ENCODE measurements around the gene TSPEAR. TPM values are rescaled to one million over a fixed set of nuclear protein-coding genes. Genes with fewer than 3 reads are reported as not detected.

TSPEAR gene
- total RNA-seq, 1 experiment from 2014 or later = not detected

DNA sequence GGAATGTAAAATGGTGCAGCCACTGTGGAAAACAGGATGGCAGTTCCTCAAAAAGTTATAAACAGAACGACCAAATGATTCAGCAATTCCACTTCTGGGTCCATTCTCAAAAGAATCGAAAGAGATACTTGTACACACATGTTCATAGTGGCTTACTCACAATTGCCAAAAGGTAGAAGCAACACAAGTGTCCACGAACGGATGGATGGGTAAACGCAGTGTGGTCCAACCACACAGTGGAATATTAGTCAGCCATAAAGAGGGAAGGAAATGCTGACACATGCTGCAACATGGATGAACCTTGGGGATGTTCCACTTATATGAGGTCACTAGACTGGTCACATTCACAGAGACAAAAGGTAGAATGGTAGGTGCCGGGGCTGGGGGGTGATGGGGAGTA lies 176.7 kb downstream of the TSPEAR start:
- no peaks in the 10 kb centered on the region for H3K4me1 Mint-ChIP-seq (ENCODE audit: low read depth, unreplicated experiment)
- no peak overlapping the region for H3K27ac Mint-ChIP-seq (ENCODE audit: unreplicated experiment)
- H3K36me3 Mint-ChIP-seq (ENCODE audit: insufficient read depth, unreplicated experiment) = no peaks in the 10 kb centered on the region
- TF ChIP-seq, protein P1, sequence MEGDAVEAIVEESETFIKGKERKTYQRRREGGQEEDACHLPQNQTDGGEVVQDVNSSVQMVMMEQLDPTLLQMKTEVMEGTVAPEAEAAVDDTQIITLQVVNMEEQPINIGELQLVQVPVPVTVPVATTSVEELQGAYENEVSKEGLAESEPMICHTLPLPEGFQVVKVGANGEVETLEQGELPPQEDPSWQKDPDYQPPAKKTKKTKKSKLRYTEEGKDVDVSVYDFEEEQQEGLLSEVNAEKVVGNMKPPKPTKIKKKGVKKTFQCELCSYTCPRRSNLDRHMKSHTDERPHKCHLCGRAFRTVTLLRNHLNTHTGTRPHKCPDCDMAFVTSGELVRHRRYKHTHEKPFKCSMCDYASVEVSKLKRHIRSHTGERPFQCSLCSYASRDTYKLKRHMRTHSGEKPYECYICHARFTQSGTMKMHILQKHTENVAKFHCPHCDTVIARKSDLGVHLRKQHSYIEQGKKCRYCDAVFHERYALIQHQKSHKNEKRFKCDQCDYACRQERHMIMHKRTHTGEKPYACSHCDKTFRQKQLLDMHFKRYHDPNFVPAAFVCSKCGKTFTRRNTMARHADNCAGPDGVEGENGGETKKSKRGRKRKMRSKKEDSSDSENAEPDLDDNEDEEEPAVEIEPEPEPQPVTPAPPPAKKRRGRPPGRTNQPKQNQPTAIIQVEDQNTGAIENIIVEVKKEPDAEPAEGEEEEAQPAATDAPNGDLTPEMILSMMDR (IDR thresholded peaks at IDR 0.05; ENCODE audit: unreplicated experiment) = no peak
- no peak overlapping the region for H3K4me3 Mint-ChIP-seq (ENCODE audit: low read depth, unreplicated experiment)
- peaks cover 29% of the 10 kb centered on the region for H3K27me3 Mint-ChIP-seq (ENCODE audit: unreplicated experiment)
- no peak for DNase-seq
- CTCF ChIA-PET = no interaction called here
- BruUV-seq (replicated peaks) = no TSS peak
- intact Hi-C loops (cut with micrococcal nuclease; ENCODE audit: unreplicated experiment) = no loop called here
- H3K9me3 Mint-ChIP-seq (ENCODE audit: low read depth, unreplicated experiment) = no peaks in the 10 kb centered on the region

DNA sequence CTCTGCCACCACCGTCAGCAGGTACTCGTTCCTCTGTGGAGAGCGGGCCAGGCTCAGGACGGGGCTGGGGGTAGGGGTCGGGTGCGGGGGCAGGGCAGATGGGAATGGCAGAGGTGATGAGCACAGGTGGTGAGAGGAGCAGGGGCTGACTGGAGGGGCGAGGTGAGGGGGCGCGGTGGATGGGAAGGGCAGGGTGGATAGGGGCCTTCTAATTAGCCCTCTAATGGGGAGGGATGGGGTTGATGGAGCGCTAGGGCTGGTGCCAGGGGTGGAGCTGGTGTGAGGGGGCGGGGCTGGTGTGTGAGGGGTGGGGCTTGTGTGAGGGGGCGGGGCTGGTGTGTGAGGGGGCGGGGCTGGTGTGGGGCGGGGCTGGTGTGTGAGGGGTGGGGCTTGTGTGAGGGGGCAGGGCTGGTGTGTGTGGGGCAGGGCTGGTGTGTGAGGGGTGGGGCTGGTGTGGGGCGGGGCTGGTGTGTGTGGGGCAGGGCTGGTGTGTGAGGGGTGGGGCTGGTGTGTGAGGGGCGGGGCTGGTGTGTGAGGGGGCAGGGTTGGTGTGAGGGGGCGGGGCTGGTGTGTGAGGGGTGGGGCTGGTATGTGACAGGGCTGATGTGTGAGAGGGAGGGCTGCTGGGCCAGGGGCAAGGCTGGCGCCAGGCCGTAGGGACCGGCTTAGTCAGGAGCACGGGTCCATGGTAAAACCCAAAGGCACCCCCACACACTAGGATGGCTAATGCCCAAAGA lies 177.3 kb downstream of the TSPEAR start:
- BruUV-seq (replicated peaks) = no TSS peak
- no peaks in the 10 kb centered on the region for H3K9me3 Mint-ChIP-seq (ENCODE audit: low read depth, unreplicated experiment)
- no peak for DNase-seq
- no peaks in the 10 kb centered on the region for H3K4me1 Mint-ChIP-seq (ENCODE audit: low read depth, unreplicated experiment)
- TF ChIP-seq, protein P1 (IDR thresholded peaks at IDR 0.05; ENCODE audit: unreplicated experiment) = no peak
- CTCF ChIA-PET = no interaction called here
- H3K36me3 Mint-ChIP-seq (ENCODE audit: insufficient read depth, unreplicated experiment) = no peaks in the 10 kb centered on the region
- H3K27me3 Mint-ChIP-seq (ENCODE audit: unreplicated experiment) = peaks cover 36% of the 10 kb centered on the region
- intact Hi-C loops (cut with micrococcal nuclease; ENCODE audit: unreplicated experiment) = no loop called here
- H3K4me3 Mint-ChIP-seq (ENCODE audit: low read depth, unreplicated experiment) = no peak overlapping the region
- H3K27ac Mint-ChIP-seq (ENCODE audit: unreplicated experiment) = no peak overlapping the region

DNA sequence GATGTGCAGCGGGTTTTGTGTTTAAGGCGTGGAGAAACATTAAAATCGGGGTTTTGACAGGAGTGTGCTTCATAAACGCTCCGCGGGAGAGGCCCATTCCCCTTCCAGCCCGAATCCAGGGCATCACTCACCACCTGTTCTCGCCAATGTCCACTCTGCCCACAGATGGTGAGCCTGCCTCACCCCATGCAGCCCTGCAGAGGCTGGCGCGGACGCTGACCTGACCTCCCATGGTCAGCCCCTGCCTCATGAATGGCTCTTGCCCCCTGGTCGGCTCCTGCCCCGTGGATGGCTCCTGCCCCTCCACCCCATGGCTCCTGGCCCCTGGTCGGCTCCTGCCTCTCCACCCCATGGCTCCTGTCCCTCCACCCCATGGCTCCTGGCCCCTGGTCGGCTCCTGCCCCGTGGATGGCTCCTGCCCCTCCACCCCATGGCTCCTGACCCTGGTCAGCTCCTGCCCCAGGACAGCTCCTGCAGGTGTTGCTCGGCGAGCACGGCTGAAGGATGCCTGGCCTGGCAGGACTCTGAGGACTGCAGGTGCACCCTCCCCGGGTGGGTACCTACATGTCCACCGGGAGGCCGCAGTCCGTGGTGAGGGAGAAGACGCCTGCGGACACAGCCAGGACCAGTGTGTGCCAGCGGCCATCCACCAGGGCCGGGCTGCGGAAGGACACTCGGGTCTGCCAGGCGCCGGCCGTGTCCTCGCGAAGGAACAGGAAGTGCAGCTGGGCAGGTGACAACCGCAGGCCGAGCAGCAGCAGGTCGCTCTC lies 178.1 kb downstream of the TSPEAR start:
- CTCF ChIA-PET = no interaction called here
- Mint-ChIP-seq H3K4me1 (ENCODE audit: low read depth, unreplicated experiment) (no peaks in the 10 kb centered on the region), H3K9me3 (ENCODE audit: low read depth, unreplicated experiment) (no peaks in the 10 kb centered on the region), H3K27me3 (ENCODE audit: unreplicated experiment) (peaks cover 41% of the 10 kb centered on the region), H3K27ac (ENCODE audit: unreplicated experiment) (no peak overlapping the region), H3K4me3 (ENCODE audit: low read depth, unreplicated experiment) (no peak overlapping the region), H3K36me3 (ENCODE audit: insufficient read depth, unreplicated experiment) (no peaks in the 10 kb centered on the region)
- TF ChIP-seq, protein P1 (IDR thresholded peaks at IDR 0.05; ENCODE audit: unreplicated experiment) = no peak
- intact Hi-C loops (cut with micrococcal nuclease; ENCODE audit: unreplicated experiment) = no loop called here
- DNase-seq = no peak
- no TSS peak for BruUV-seq (replicated peaks)

DNA sequence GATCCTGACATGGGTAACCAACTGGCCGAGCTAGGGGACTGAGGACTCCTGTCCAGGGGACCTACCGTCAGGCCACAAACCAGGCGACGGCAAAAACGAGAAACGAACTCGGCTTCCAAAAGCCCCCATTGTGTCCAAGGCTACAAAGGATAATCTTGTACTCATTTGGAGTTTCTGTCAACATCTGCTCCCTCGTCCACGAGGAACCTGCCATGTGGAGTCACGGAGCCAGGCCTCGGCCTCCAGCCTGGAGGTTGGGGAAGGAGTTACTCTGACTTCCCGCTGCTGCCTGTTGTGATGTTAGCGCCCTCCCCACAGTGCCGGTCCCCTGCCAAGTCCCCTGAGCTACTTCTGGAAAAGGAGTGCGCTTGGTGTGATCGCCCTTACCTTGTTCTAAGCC lies 178.7 kb downstream of the TSPEAR start:
- intact Hi-C loops (cut with micrococcal nuclease; ENCODE audit: unreplicated experiment) = no loop called here
- TF ChIP-seq, protein P1 (IDR thresholded peaks at IDR 0.05; ENCODE audit: unreplicated experiment) = no peak
- H3K27ac Mint-ChIP-seq (ENCODE audit: unreplicated experiment) = no peak overlapping the region
- no peaks in the 10 kb centered on the region for H3K4me1 Mint-ChIP-seq (ENCODE audit: low read depth, unreplicated experiment)
- no peak for DNase-seq
- H3K4me3 Mint-ChIP-seq (ENCODE audit: low read depth, unreplicated experiment) = no peak overlapping the region
- H3K36me3 Mint-ChIP-seq (ENCODE audit: insufficient read depth, unreplicated experiment) = no peaks in the 10 kb centered on the region
- no peaks in the 10 kb centered on the region for H3K9me3 Mint-ChIP-seq (ENCODE audit: low read depth, unreplicated experiment)
- H3K27me3 Mint-ChIP-seq (ENCODE audit: unreplicated experiment) = peaks cover 41% of the 10 kb centered on the region
- BruUV-seq (replicated peaks) = no TSS peak
- CTCF ChIA-PET = no interaction called here

Measured in Calu3 (cell line).